ENCODE measurements around the gene RXRA.

RXRA gene

GRCh38 chr9:134477927-134478326 is 151.7 kb downstream of the RXRA start:
- DNase-seq = no peak

- DNase-seq = no peak
Measured at GRCh38 chr9:134481762-134482161, 155.5 kb downstream of the RXRA start.

- no peak for DNase-seq
Measured at GRCh38 chr9:134482226-134482625, 156.0 kb downstream of the RXRA start.

- DNase-seq = no peak
Measured at GRCh38 chr9:134483361-134484184, 157.3 kb downstream of the RXRA start.

GRCh38 chr9:134484479-134484878 is 158.2 kb downstream of the RXRA start:
- no peak for DNase-seq

- DNase-seq = no peak
Measured at GRCh38 chr9:134485653-134486052, 159.4 kb downstream of the RXRA start.

GRCh38 chr9:134486143-134486591 is 159.9 kb downstream of the RXRA start:
- no peak for DNase-seq

GRCh38 chr9:134486596-134486995 is 160.3 kb downstream of the RXRA start:
- no peak for DNase-seq
